ENCODE measurements around the gene ZSCAN29.

ZSCAN29 gene

DNA sequence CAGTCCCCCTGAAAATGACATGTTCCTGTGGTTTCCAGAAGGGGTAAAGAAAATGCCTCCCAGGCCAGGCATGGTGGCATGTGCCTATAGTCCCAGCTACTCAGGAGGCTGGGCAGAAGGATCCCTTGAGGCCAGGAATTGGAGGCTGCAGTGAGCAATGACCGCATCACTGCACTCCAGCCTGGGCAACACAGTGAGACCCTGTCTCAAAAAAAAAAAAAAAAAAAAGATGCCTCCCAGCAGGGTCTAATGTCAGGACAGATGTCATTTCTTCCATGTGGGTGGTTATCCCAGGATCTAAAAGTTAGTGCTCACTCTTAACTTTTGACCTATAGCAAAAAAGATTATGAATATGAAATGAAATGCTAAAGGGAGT, 53.9 kb downstream of the ZSCAN29 start:
- Mint-ChIP-seq H3K36me3 (no peaks in the 10 kb centered on the region), H3K27me3 (peaks cover 3% of the 10 kb centered on the region), H3K9me3 (no peaks in the 10 kb centered on the region), H3K4me3 (no peak overlapping the region), H3K27ac (no peak overlapping the region), H3K4me1 (no peaks in the 10 kb centered on the region)

DNA sequence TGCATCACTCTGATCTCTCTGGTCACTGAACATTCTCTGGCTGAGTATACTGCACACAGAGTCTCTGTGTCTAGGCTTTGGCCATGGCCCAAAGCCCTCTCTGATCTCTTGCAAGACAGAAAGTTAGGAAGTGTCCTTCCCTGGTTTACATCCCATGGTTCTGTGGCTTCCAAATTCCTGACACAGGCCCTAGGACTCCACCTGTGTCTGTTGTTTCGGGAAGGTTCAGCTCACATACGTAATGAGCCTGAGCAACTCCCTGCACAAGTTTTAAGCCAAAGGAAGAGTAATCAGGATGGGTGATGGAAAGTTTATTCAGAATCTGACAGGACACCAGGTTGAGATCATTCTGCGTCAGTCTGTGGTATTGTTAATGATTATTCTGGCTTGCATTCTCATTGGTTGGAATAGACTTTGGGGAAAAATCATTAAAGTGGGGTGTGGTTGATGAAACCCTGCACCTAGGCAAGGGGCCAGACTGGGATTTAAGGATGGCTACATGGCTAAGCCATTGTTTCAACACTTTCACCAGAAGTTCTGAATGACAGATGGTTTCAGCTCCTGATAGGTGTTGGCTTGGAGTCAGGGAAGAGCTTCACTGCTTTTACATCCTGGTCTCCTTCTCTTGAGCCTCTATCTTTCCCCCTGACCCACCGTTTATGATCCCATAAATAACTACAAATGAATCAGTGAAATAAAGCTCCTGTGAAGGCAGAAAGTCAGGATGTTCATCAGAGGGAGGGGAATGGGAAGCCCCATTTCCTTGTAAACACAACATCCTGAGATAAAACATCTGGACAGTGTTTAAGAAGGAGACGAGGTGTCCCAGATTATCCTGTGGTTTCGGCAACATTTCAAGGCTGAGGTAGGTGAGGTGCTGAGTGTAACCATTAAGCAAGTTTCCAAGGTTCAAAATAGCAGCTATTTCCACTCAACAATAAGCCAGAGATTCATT, 54.5 kb downstream of the ZSCAN29 start:
- Mint-ChIP-seq H3K27ac (no peak overlapping the region), H3K4me1 (no peaks in the 10 kb centered on the region), H3K9me3 (no peaks in the 10 kb centered on the region), H3K36me3 (no peaks in the 10 kb centered on the region), H3K4me3 (no peak overlapping the region), H3K27me3 (peaks cover 3% of the 10 kb centered on the region)

DNA sequence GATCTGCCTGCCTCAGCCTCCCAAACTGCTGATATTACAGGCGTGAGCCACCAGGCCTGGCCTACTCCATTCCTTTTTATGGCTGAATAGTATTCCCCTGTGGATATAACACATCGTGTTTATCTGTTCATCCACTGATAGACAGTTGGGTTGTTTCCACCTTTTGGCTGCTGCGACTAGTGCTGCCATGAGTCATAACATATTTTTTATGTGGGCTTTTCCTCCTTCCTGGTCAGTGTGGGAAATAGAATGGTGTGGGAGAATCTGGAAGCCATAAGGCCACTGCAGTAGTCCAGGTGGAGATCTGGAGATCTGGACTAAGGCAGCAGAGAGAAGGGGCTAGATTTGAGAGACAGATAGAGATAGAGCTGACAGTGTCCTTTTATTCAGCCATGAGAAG, 56.7 kb downstream of the ZSCAN29 start:
- no peak overlapping the region for H3K27ac Mint-ChIP-seq
- H3K36me3 Mint-ChIP-seq = no peaks in the 10 kb centered on the region
- no peaks in the 10 kb centered on the region for H3K4me1 Mint-ChIP-seq
- no peak overlapping the region for H3K4me3 Mint-ChIP-seq
- no peaks in the 10 kb centered on the region for H3K9me3 Mint-ChIP-seq
- peaks cover 10% of the 10 kb centered on the region for H3K27me3 Mint-ChIP-seq

DNA sequence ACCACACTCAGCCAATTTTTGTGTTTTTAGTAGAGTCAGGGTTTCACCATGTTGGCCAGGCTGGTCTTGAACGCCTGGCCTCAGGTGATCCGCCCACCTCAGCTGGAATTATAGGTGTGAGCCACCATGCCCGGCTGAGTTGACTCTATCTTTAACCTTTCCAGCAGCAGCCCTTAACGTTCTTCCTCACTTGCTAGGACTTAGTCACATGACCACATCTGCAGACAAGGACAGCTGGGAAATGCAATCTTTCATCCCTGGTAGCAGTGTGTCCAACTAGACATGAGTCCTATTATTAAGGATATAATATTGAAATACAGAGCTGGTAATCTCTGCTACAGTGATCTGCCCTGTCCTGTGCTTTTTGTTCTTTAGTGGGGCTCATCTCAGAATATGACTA, 58.5 kb downstream of the ZSCAN29 start:
- Mint-ChIP-seq H3K36me3 (no peaks in the 10 kb centered on the region), H3K27me3 (peaks cover 15% of the 10 kb centered on the region), H3K27ac (no peak overlapping the region), H3K4me1 (no peaks in the 10 kb centered on the region), H3K4me3 (no peak overlapping the region), H3K9me3 (no peaks in the 10 kb centered on the region)
